Right renal cortex interstitium (tissue), 3 donors: ENCODE measurements around the gene CBX8. TPM values are rescaled to one million over a fixed set of nuclear protein-coding genes. Genes with fewer than 3 reads are reported as not detected.

ENCODE experiments used
- DNase-seq, 3 donors: peaks; one replicate each; pipeline ENCODE4 v3.0.0-alpha.2; 2013; ENCODE audit warnings: low read depth in 3 of 3, low spot score in 2 of 3
- polyA plus RNA-seq, 3 donors: library from polyadenylated mRNA; unstranded; fragments of 120-200 nt; gene quantifications; one replicate each; pipeline ENCODE4 v1.2.1, GENCODE V29; 2013; ENCODE audit not compliant: insufficient read length in 3 of 3

The CBX8 gene
- polyA plus RNA-seq, 3 donors, result 10.3 to 12.3 (median 10.3) TPM

DNA sequence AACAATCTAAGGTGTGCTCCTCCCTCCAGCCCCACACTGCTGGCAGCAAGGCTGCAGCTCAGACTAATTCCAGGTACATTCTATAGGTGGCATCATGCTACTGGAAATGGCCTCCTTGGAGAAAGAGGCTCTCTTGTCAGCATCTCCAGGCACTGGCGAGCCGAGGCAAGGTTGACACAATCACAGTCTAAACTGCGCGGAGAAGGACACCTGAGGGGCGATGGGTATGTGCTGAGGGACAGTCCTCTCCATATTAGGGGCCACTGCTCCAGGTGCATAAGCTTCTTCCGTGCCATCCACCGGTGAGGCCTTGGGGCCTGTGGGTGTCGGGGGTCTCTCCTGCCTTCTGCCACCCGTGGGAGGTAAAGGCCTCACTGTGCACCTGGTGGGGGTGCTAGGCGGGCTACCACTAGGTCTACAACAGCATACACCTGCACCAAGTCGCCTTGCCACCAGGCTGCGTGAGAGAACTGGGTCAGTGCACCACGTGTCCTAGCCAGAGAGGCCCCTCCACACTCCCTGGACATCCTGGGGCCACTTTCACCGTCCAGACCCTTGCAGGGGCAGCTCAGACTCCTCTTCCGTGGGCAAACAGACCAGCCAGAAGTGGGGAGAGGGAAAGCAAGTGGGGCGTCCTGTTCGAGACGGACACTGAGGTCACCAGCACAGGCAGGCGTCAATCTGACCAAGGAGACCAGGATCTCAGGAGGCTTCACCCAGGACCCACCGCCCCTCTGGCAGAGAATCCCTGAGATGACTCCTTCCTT, 12.1 kb upstream of the CBX8 start:
- no peak for DNase-seq

GRCh38 chr17:79806863-79807720, 10.2 kb upstream of the CBX8 start:
- DNase-seq, result no peak

DNA sequence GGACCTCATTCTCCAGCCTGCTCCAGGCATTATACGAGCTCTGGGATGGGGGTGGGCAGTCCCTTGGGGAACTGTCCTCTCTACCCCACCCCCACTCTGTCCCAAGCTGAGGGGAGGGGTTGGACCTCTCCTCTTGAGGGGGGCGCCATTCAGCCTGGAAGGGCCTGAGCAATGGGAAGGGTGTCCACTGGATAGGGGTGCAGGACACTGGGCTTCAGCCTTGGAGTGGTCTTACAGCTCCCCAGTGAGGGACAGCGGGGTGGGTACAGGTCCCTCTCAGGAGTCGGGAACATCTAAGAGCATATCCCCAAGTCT, 9.5 kb upstream of the CBX8 start:
- DNase-seq, result no peak

- no peak for DNase-seq
These were observed 8.2 kb upstream of the CBX8 start for GRCh38 chr17:79804856-79805696.

DNA sequence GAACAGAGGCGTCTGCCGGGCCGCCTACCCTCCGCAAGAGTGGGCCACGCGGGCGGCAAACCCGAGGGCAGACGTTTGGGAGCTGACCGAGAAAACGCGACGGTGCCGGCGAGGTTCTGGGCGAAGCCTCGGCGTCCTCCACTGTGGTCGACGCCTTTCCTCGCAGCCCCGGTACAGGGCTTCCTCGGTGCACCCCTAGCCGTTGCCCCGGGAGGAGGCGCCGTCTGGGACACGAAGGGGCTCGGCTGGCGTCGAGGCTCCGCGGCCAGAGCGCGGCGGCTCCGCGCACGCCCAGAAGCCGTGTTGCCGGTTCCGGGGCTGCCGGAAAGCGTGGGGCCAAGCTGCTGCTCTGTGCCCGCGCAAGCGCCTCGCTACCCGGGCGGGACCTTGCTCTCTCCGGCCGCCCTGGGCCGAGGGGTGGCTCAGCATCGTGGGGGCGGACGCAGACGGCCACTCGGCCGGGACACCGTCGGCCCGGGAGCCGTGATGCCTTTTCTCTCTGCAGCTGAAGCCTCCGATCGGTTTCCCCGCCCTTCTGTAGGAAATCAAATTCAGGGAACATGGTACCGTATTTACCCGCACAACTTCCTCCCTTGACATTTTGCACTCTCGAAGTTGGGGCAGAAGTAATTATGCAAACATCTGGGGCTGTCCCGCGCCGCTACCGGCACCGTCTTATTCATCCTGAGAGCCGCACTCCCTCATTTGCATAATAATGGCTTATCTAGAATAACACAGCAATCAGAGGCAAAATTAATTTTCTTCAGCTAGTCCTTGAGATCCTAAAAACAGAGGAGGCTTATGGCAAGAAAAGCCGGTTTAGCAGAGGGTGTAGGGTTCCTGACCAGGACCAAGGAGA, 7.3 kb upstream of the CBX8 start:
- DNase-seq, result no peak

DNA sequence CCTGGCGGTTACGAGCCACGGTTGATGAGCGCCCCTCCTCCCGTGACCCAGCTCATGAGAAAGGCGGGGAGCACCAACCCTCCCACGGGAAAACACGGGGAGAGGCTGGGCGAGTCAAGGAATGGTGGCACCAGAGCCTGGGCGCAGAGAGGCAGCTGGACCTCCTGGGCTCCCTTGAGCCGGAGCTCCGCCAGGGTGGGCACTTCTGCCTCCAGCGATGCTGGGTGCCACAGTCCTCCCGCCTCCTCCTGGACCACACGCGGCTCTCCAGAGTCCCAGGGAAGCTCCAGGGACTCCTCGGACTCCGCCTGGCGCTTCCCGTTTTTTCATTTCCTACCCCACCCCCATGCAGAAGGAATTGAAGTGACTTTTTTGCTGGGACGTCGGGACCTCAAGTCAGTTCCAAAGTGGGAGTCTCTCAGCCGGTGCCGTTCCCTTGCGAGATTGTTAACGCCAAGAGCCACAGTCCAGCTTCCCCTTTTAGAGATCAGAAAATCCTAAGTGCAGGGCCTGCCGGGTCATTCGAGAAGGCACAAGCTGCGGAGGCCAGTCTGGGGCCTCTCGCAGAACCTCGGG, 6.6 kb upstream of the CBX8 start:
- DNase-seq, result no peak

- DNase-seq, result no peak
These were observed 6.0 kb upstream of the CBX8 start for GRCh38 chr17:79802736-79803420.

- no peak for DNase-seq
These were observed 5.3 kb upstream of the CBX8 start for GRCh38 chr17:79802039-79802735.

DNA sequence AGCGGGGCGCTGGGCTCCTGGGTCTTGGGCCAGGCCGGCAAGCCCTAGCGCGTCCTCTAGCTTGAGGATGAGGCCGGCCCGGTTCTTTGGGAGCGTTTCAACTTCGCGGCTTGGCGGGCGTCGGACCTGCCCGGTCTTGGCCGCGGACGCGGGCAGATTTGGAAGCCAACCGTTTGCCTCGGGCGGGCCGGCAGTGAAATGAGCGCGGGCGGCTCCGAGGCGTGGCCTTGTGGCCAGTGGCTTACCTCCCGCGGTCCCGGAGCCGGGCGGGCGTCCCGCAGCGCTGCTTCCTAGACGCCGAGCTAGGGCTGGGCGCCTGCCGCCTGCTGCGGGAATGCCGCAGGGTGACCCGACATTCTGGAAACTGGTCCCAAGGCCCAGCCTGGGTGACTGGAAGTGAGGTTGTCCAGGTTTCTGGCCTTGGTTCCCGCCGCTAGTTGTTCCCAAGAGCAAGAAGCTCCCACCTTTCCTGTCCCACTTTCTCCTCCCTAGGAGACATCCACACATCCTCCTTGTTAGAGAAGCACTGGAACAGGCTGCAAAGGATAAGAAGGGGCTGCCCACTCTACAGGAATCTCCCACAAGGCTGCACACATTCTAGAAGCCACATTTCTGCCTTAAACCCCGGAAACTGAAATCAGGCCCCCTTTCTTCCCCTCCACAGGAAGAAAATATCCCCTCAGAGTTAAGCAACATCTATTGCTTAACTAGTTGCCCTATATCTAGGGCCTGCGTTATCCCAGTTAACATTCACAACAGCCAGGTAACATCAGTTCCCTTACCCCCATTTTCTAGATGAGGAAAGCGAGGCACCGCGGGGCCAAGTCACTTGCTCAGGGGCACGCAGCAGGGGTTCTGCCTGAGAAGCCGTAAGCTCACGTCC, 4.5 kb upstream of the CBX8 start:
- no peak for DNase-seq

GRCh38 chr17:79800325-79801155, 3.7 kb upstream of the CBX8 start:
- no peak for DNase-seq

GRCh38 chr17:79799538-79800324, 2.9 kb upstream of the CBX8 start:
- DNase-seq, result no peak

DNA sequence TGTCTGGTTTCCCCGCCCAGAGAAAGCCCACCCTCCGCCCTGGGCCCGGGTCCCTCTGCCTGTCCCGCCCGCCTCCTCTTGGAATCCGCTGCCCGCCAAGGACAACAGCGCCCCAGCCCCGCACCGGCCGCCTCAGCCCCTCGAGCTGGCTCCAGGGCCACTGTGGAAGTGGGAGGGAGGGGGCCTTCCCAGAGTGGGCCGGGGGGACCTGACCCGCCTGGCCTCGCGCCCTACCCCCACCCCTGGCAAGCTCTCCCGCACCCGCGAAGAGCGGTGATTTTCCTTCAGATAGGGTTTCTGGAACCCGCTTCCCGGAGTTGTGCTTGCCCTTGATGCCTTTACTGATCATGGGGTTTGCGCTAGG, 2.3 kb upstream of the CBX8 start:
- DNase-seq, result no peak

DNA sequence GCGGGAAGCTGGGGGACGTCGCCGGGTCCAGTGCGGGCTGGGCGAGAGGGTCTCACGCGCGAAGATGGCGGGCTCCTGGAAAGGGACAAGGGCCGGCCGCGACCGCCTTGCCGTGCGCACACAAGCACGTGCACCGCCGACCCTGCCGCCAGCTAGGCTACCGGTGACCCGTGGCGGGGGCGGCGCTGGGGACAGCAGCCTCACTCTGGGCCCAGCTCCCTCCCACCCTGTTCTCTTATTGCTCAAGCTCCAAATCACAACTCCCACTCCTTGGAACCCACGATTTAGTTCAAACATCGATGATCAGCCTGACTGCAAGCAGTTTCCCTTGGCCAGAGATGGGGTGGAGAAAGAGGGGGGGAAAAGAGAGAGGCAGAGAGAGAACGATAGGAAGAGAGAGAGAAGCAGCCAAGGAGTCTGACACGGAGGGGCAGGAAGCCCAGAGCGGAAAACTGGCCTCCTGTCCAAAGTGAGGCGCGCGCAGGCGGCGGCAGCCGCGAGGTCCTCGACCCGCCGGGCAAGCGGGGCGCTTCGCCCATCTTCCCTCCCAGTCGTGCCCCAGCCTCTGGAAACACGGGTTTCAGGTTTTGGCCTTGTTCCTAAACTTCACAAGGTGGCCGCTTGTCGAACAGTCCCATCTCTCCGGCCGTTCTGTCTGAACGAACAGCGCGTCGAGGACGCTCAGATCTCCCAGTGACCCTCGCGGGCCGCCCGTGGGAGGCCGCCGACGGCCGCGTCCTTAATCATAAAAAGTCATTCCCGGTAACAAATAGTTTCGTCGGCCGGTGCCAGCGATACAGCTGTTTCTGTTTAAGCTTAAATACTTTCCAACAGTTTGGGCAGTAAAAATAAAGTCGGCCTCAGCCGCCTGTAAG, 1.7 kb upstream of the CBX8 start:
- no peak for DNase-seq

DNA sequence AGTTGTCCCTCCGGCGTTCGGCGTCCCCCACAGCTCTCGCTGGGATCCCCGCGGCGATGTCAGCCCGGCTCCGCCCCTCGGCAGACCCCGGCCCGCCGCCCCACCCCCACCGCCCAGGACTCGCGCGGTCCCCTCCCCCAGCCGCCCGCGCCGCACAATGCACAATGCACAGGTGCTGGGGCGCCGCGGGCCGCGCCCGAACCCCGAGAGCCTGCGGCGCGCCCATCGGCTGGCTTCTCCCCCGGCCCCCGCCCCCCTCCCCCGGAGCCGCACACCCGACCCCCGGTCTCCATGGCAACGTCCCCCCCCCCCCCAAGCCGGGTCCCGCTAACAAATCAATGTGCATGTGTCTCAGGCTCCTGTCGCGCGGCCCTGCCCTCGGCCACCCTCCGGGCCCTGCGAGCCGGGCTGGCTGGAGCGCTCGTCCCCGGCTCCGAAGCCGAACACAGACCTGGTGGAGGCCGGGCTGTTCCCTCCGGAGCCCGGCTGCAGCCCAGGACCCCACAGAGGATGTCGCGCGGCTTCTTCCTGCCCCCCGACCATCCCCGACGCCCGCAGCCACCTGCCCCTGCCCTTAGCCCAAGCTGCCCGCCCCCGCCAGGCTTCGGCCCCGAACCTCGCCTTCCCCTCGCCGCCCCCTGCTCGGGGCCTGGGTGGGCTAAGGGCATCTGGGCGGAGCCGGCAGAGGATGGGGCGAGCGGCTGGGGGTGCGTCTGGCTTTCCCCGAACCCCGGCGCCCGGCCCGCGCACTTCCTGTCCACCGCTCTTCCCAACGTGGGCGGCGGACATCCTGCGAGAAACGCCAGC, 818 bp upstream of the CBX8 start:
- no peak for DNase-seq

DNA sequence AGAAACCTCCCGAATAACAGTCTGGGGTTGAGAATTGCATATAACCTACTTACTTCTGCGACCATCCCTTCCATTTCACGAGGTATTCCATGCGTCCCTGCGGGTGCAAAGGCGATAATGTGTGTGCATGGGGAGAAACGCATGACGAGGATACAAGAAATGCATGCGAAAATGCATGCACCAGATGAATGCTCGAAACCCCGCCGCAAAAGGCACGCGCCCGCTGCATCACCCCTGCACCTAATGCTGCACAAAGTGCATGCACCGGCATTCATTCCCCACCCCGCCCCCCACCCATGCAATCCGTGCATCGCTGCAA, 474 bp downstream of the CBX8 start:
- no peak for DNase-seq
